MM.1S (cell line): ENCODE measurements around the gene TRIM72.
"Not testable (repeated sequence)": the region's sequence is repeated elsewhere in the genome, so short reads cannot be mapped to it uniquely, and the experiment has no call there.

ENCODE experiments used
- CTCF ChIP-seq: fragments of 300-600 bp; sonication (generic); IDR thresholded peaks from 2 replicates; pipeline ENCODE4 v1.5.1; 2016; ENCODE audit warnings: antibody characterized with exemption, low read length, mixed read lengths
- EZH2phosphoT487 ChIP-seq: fragments of 300-600 bp; sonication (generic); IDR thresholded peaks from 2 replicates; pipeline ENCODE4 v1.6.1; 2018; ENCODE audit warnings: antibody characterized with exemption, low read length

GRCh38 chr16:31170048-31170447 is 43.9 kb upstream of the TRIM72 start:
- not testable (repeated sequence) for TF ChIP-seq CTCF, EZH2phosphoT487
